Neural progenitor cell (in vitro differentiated cells): ENCODE measurements around the gene PSMD3. TPM values are rescaled to one million over a fixed set of nuclear protein-coding genes. Genes with fewer than 3 reads are reported as not detected.

Source experiments
- DNase-seq: peaks from one replicate; pipeline ENCODE4 v3.0.0-alpha.2; 2016; ENCODE audit warnings: low spot score
- H2AFZ ChIP-seq: fragments of 200-600 bp; sonication (generic); replicated peaks from 2 replicates; pipeline ENCODE4 v1.6.1; 2016; ENCODE audit warnings: antibody characterized with exemption
- H3F3A ChIP-seq: fragments of 200-600 bp; sonication (generic); 2 replicates; pipeline ENCODE4 v1.6.1; 2016; ENCODE audit warnings: antibody characterized with exemption, low read depth
- H3K27ac ChIP-seq: fragments of 200-600 bp; sonication (generic); 2 replicates; pipeline ENCODE4 v1.5.1; 2016; ENCODE audit warnings: mild to moderate bottlenecking
- H3K27me3 ChIP-seq: fragments of 200-600 bp; sonication (generic); 2 replicates; pipeline ENCODE4 v1.6.1; 2016; ENCODE audit warnings: mild to moderate bottlenecking, moderate library complexity
- H3K36me3 ChIP-seq: fragments of 200-600 bp; sonication (generic); 2 replicates; pipeline ENCODE4 v1.5.1; 2016
- H3K4me1 ChIP-seq: fragments of 200-600 bp; sonication (generic); 2 replicates; pipeline ENCODE4 v1.6.1; 2016; ENCODE audit warnings: mixed run types
- H3K4me2 ChIP-seq: fragments of 200-600 bp; sonication (generic); 2 replicates; pipeline ENCODE4 v1.6.1; 2016
- H3K4me3 ChIP-seq: fragments of 200-600 bp; sonication (generic); 2 replicates; pipeline ENCODE4 v1.5.1; 2016
- H3K79me2 ChIP-seq: fragments of 200-600 bp; sonication (generic); 2 replicates; pipeline ENCODE4 v1.6.1; 2016; ENCODE audit warnings: low read depth
- H3K9ac ChIP-seq: fragments of 200-600 bp; sonication (generic); 2 replicates; pipeline ENCODE4 v1.6.1; 2016
- H3K9me3 ChIP-seq: fragments of 200-600 bp; sonication (generic); 2 replicates; pipeline ENCODE4 v1.5.1; 2016; ENCODE audit warnings: low read depth
- H4K20me1 ChIP-seq: fragments of 200-600 bp; sonication (generic); 2 replicates; pipeline ENCODE4 v1.6.1; 2016; ENCODE audit warnings: low read depth
- H3K27ac Mint-ChIP-seq: 3 replicates; pipeline ENCODE4 v1.8.0; 2021; ENCODE audit warnings: mixed read lengths
- H3K27me3 Mint-ChIP-seq: 2 replicates; pipeline ENCODE4 v1.8.0; 2022; ENCODE audit warnings: low read depth, mild to moderate bottlenecking, inconsistent platforms, moderate library complexity, mixed read lengths; ENCODE audit not compliant: insufficient read depth
- H3K36me3 Mint-ChIP-seq: 3 replicates; pipeline ENCODE4 v1.8.0; 2021; ENCODE audit warnings: mixed read lengths
- H3K4me1 Mint-ChIP-seq: 3 replicates; pipeline ENCODE4 v1.8.0; 2021; ENCODE audit warnings: mixed read lengths
- H3K4me3 Mint-ChIP-seq: 3 replicates; pipeline ENCODE4 v1.8.0; 2021; ENCODE audit warnings: mild to moderate bottlenecking, moderate library complexity, mixed read lengths
- H3K9me3 Mint-ChIP-seq: 3 replicates; pipeline ENCODE4 v1.8.0; 2020; ENCODE audit warnings: mixed read lengths
- CTCF ChIP-seq: fragments of 200-600 bp; sonication (generic); IDR thresholded peaks from 2 replicates; pipeline ENCODE4 v1.5.1; 2017; ENCODE audit warnings: antibody characterized with exemption, mild to moderate bottlenecking
- EZH2 ChIP-seq: fragments of 200-600 bp; sonication (generic); IDR thresholded peaks from 2 replicates; pipeline ENCODE4 v1.6.1; 2017; ENCODE audit warnings: antibody characterized with exemption, mild to moderate bottlenecking, moderate library complexity
- EZH2phosphoT487 ChIP-seq: fragments of 200-600 bp; sonication (generic); IDR thresholded peaks from 2 replicates; pipeline ENCODE4 v1.6.1; 2017; ENCODE audit warnings: antibody characterized with exemption
- total RNA-seq: library from RNA; depleted of rRNA; stranded (reverse); fragments of >200 nt; gene quantifications from 2 replicates; pipeline ENCODE4 v1.2.3, GENCODE V29; 2015; ENCODE audit warnings: low replicate concordance

PSMD3 gene
- total RNA-seq, 1 donor from 2014 or later = 71.6 TPM

- no peak overlapping the region for H3K27ac Mint-ChIP-seq
- H3K4me3 Mint-ChIP-seq = no peak overlapping the region
- TF ChIP-seq CTCF (no peak), EZH2phosphoT487 (no peak), EZH2 (no peak)
- Histone ChIP-seq H3K27ac (no peak overlapping the region), H3K36me3 (no peaks in the 10 kb centered on the region), H3F3A (no peaks in the 10 kb centered on the region), H2AFZ (no peak overlapping the region), H4K20me1 (no peaks in the 10 kb centered on the region), H3K4me2 (no peak overlapping the region), H3K9me3 (no peaks in the 10 kb centered on the region), H3K4me3 (no peak overlapping the region), H3K27me3 (no peaks in the 10 kb centered on the region), H3K4me1 (no peaks in the 10 kb centered on the region), H3K9ac (no peak overlapping the region), H3K79me2 (no peaks in the 10 kb centered on the region)
- H3K4me1 Mint-ChIP-seq = no peaks in the 10 kb centered on the region
- no peaks in the 10 kb centered on the region for H3K27me3 Mint-ChIP-seq
- DNase-seq = no peak
- H3K36me3 Mint-ChIP-seq = peaks cover 24% of the 10 kb centered on the region
- H3K9me3 Mint-ChIP-seq = no peaks in the 10 kb centered on the region
Measured at GRCh38 chr17:39994448-39994847, 13.8 kb downstream of the PSMD3 start.

GRCh38 chr17:39995438-39995837 is 14.8 kb downstream of the PSMD3 start:
- Mint-ChIP-seq H3K27me3 (no peaks in the 10 kb centered on the region), H3K4me1 (no peaks in the 10 kb centered on the region), H3K36me3 (peaks cover 24% of the 10 kb centered on the region), H3K27ac (no peak overlapping the region), H3K4me3 (no peak overlapping the region), H3K9me3 (no peaks in the 10 kb centered on the region)
- no peaks in the 10 kb centered on the region for H4K20me1 ChIP-seq
- no peak overlapping the region for H3K4me3 ChIP-seq
- TF ChIP-seq EZH2phosphoT487 = no peak
- no peaks in the 10 kb centered on the region for H3K79me2 ChIP-seq
- H3F3A ChIP-seq = peaks cover 3% of the 10 kb centered on the region
- H3K4me1 ChIP-seq = no peaks in the 10 kb centered on the region
- no peaks in the 10 kb centered on the region for H3K36me3 ChIP-seq
- no peak overlapping the region for H3K9ac ChIP-seq
- no peaks in the 10 kb centered on the region for H3K9me3 ChIP-seq
- DNase-seq = no peak
- H3K27me3 ChIP-seq = no peaks in the 10 kb centered on the region
- H3K27ac ChIP-seq = no peak overlapping the region
- no peak overlapping the region for H2AFZ ChIP-seq
- no peak overlapping the region for H3K4me2 ChIP-seq

- no peak overlapping the region for H3K27ac Mint-ChIP-seq
- DNase-seq = no peak
- H2AFZ ChIP-seq = no peak overlapping the region
- H4K20me1 ChIP-seq = no peaks in the 10 kb centered on the region
- no peaks in the 10 kb centered on the region for H3K27me3 ChIP-seq
- H3K27ac ChIP-seq = no peak overlapping the region
- peaks cover 21% of the 10 kb centered on the region for H3K36me3 Mint-ChIP-seq
- no peak overlapping the region for H3K4me3 Mint-ChIP-seq
- H3K4me1 Mint-ChIP-seq = no peaks in the 10 kb centered on the region
- no peaks in the 10 kb centered on the region for H3K9me3 Mint-ChIP-seq
- H3K27me3 Mint-ChIP-seq = no peaks in the 10 kb centered on the region
- no peaks in the 10 kb centered on the region for H3K4me1 ChIP-seq
- H3K79me2 ChIP-seq = no peaks in the 10 kb centered on the region
- peaks cover 10% of the 10 kb centered on the region for H3F3A ChIP-seq
- no peak overlapping the region for H3K9ac ChIP-seq
- no peak overlapping the region for H3K4me3 ChIP-seq
- no peak for TF ChIP-seq EZH2
- no peak for TF ChIP-seq CTCF
- no peak for TF ChIP-seq EZH2phosphoT487
- no peak overlapping the region for H3K4me2 ChIP-seq
- no peaks in the 10 kb centered on the region for H3K9me3 ChIP-seq
- H3K36me3 ChIP-seq = no peaks in the 10 kb centered on the region
Measured at GRCh38 chr17:39996162-39996561, 15.6 kb downstream of the PSMD3 start.

GRCh38 chr17:39996800-39997199 is 16.2 kb downstream of the PSMD3 start:
- Histone ChIP-seq H2AFZ (no peak overlapping the region), H3K4me2 (no peak overlapping the region), H3K9ac (no peak overlapping the region), H3K4me3 (no peak overlapping the region), H3K36me3 (no peaks in the 10 kb centered on the region), H3F3A (peaks cover 11% of the 10 kb centered on the region), H3K9me3 (no peaks in the 10 kb centered on the region), H3K27ac (no peak overlapping the region), H3K4me1 (no peaks in the 10 kb centered on the region), H3K27me3 (no peaks in the 10 kb centered on the region), H4K20me1 (no peaks in the 10 kb centered on the region), H3K79me2 (no peaks in the 10 kb centered on the region)
- no peaks in the 10 kb centered on the region for H3K4me1 Mint-ChIP-seq
- no peaks in the 10 kb centered on the region for H3K27me3 Mint-ChIP-seq
- no peaks in the 10 kb centered on the region for H3K9me3 Mint-ChIP-seq
- no peak for DNase-seq
- H3K36me3 Mint-ChIP-seq = peaks cover 21% of the 10 kb centered on the region
- TF ChIP-seq EZH2 (no peak), EZH2phosphoT487 (no peak), CTCF (no peak)
- H3K4me3 Mint-ChIP-seq = peak overlapping the region; percentile 18
- H3K27ac Mint-ChIP-seq = peak overlapping the region; percentile 42
